AG10803 (cell line): ENCODE measurements around the gene SDR9C7.
A peak's percentile ranks its signal among the peaks of the same experiment; 100 is the strongest.
"Not testable (repeated sequence)": the region's sequence is repeated elsewhere in the genome, so short reads cannot be mapped to it uniquely, and the experiment has no call there.

ENCODE experiments used
- DNase-seq: peaks from one replicate; pipeline ENCODE4 v3.0.0; 2010; ENCODE audit warnings: low read depth
- H3K4me3 ChIP-seq: 2 replicates; pipeline ENCODE4 v1.5.1; 2011; ENCODE audit warnings: mild to moderate bottlenecking, low read length, control low read depth
- TF ChIP-seq, protein P1 (sequence below): conservative IDR thresholded peaks from 2 replicates; pipeline ENCODE4 v1.5.1; 2011; ENCODE audit warnings: mild to moderate bottlenecking, low read length, control low read depth, inconsistent platforms

Gene SDR9C7

DNA sequence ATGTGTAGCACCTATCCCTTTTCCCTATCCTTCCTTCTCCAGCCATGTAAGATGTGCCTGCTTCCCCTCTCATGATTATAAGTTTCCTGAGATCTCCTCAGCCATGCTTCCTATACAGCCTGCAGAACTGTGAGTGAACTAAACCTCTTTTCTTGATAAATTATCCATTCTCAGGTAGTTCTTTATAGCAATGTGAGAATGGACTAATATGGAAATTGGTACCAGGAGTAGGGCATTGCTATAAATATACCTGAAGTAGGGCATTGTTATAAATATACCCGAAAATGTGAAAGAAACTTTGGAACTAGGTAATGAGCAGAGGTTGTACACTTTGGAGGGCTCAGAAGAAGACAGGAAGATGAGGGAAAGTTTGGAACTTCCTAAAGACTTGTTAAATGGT, 48.9 kb downstream of the SDR9C7 start:
- no peak overlapping the region for H3K4me3 ChIP-seq
- no peak for DNase-seq
- TF ChIP-seq, protein P1, sequence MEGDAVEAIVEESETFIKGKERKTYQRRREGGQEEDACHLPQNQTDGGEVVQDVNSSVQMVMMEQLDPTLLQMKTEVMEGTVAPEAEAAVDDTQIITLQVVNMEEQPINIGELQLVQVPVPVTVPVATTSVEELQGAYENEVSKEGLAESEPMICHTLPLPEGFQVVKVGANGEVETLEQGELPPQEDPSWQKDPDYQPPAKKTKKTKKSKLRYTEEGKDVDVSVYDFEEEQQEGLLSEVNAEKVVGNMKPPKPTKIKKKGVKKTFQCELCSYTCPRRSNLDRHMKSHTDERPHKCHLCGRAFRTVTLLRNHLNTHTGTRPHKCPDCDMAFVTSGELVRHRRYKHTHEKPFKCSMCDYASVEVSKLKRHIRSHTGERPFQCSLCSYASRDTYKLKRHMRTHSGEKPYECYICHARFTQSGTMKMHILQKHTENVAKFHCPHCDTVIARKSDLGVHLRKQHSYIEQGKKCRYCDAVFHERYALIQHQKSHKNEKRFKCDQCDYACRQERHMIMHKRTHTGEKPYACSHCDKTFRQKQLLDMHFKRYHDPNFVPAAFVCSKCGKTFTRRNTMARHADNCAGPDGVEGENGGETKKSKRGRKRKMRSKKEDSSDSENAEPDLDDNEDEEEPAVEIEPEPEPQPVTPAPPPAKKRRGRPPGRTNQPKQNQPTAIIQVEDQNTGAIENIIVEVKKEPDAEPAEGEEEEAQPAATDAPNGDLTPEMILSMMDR, result no peak

DNA sequence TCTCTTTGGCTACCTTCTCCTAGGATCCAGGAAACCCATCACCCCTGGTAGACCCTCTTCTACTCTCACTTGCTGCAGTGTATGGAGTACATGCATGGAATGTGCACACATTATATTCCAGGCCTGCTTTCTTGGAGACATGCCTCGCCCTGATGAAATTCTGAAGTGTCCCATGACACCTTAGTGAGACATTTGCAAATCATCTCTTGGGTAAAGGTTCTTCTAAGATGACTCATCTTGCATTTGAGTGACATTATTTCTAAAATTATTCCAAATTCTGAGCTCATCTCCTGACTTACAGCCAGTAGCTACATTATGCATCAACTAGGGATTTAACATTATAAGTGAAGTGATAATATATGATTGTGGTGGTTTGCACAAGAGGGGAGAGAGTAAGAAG, 49.8 kb downstream of the SDR9C7 start:
- DNase-seq, result peak; percentile 33
- no peak overlapping the region for H3K4me3 ChIP-seq
- TF ChIP-seq, protein P1, result no peak

DNA sequence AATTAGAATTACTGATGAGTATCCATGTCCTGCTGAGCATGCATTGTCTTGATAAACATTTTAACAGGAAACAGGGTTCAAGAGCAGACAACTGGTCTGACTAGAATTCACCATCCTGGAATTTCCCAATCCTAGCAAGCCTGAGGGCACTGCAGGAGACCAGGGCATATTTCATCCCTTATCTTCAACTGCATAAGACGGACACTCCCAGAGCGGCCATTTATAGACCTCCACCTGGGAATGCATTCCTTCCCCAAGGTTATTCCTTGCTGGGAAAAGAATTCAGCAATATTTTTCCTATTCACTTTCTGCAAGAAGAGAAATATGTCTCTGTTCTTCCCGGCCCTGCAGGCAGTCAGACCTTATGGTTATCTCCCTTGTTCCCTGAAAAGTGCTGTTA, 51.8 kb downstream of the SDR9C7 start:
- H3K4me3 ChIP-seq, DNase-seq: not testable (repeated sequence)

DNA sequence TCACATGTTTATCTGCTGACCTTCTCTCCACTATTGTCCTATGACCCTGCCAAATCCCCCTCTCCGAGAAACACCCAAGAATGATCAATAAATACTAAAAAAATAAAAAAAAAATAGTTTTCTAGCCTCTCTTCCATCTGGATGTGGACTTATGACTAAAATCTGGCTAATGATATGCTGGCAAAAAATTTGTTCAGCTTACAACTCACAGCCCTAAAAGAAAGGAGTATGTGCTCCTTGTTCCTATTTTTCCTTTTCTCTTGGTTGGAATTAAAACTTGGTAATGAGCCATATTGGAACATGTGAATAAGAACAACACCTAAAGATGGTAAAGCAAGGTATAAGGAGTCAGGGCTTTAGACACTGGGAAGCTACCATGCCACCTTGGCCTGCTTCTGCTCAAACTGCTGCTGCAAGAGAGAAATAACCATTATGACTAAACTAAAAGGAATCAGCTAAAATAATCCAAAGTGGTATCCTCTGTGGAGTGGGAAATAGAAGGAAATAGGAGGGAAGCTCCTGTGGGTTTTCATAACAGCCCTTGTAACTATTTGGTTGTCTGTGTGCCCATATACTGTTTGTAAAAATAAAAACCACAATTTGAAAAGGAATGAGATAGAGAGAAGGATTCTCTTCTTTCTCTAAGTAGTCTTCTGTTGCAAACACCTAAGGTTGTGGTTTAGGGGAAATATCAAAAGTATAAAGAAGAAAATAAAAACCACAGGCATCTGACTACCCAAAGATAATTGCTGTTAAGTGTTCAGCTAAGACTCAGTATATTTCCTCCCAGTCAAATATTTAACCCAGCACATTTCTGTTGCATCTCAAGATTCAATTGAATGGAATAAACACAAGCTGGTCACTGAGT, 53.8 kb downstream of the SDR9C7 start:
- TF ChIP-seq, protein P1, result no peak

DNA sequence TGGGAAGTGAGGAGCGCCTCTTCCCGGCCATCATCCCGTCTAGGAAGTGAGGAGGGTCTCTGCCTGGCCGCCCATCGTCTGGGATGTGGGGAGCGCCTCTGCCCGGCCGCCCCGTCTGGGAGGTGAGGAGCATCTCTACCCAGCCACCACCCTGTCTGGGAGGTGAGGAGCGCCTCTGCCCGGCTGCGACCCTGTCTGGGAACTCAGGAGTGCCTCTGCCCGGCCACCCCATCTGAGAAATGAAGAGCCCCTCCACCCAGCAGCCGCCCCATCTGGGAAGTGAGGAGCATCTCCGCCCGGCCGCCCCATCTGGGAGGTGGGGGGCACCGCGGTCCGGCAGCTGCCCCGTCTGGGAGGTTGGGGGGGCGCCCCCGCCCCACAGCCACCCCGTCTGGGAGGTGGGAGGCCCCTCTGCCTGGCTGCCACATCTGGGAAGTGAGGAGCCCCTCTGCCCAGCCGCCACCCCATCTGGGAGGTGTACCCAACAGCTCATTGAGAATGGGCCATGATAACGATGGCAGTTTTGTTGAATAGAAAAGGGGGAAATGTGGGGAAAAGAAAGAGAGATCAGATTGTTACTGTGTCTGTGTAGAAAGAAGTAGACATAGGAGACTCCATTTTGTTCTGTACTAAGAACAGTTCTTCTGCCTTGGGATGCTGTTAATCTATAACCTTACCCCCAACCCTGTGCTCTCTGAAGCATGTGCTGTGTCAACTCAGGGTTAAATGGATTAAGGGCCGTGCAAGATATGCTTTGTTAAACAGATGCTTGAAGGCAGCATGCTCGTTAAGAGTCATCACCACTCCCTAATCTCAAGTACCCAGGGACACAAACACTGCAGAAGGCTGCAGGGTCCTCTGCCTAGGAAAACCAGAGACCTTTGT, 54.7 kb downstream of the SDR9C7 start:
- not testable (repeated sequence) for H3K4me3 ChIP-seq, DNase-seq

More for the DNA sequence above, 53.8 kb downstream of the SDR9C7 start:
- DNase-seq, result peak; percentile 58
- no peak overlapping the region for H3K4me3 ChIP-seq

DNA sequence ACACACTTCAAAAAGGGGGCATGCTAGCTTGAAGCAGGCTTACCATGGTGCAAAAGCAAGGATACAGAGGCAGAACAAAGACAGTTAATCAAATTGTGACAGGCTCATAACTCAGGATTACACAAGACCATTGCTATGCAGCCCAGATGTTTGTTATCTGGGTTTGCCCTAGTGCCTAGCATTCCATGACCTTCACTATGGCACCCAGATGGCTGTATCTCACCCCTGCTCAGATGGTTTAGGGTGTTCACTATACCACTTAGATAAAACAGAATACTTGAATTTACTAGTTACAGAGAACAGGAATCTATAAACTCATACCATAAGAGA, 56.2 kb downstream of the SDR9C7 start:
- TF ChIP-seq, protein P1, result no peak
- DNase-seq, result peak; percentile 23
- no peak overlapping the region for H3K4me3 ChIP-seq

DNA sequence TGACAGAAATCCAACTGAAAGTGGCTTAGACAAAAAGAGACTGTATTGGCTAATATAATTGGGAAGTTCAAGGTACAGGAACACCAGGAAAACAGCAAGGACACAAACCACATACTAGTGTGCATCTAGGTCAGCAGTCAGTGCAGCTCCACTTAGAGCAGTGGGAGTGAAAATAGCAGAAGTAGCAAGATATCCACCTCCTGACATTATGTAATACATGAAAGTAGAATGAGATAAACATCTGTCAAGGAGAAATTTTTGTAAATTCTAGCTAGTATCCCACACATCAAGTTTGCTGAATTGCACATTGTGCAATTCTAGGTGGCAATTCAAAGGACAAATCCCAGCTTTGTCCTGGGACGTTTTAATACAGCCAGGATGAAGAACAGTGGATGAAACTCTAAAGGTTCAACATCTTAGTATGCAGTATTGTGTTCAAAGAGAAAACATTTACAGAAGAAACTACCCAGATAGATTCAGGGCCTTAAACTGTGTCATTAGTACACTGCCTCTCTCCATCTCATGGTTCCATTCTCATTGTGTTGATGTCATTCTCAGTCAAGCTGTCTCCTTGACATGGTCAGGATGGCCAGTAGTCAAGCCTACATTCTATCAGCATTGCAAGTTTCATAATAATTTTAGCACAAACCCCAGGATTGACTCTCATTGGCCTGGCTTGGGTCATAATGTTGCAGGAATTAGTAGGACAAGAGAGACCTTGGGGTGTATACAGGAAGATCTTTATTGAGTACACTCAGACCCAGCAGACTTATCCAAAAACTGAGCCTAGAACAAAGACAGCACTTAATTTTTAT, 56.8 kb downstream of the SDR9C7 start:
- TF ChIP-seq, protein P1, result no peak
- H3K4me3 ChIP-seq, result no peak overlapping the region
- DNase-seq, result no peak
